Endometrium (tissue), 2 donors: ENCODE results near the gene RAET1E.
"Not testable (repeated sequence)": the region's sequence is repeated elsewhere in the genome, so short reads cannot be mapped to it uniquely, and the experiment has no call there.

Experiments
- FAIRE-seq: peaks from 2 replicates; lab custom pipeline; 2012; peaks lifted over from hg19 to GRCh38; lab: Jason Lieb, UNC
- donor health status: control.
- donor health status: control.

RAET1E gene, protein sequence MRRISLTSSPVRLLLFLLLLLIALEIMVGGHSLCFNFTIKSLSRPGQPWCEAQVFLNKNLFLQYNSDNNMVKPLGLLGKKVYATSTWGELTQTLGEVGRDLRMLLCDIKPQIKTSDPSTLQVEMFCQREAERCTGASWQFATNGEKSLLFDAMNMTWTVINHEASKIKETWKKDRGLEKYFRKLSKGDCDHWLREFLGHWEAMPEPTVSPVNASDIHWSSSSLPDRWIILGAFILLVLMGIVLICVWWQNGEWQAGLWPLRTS

DNA sequence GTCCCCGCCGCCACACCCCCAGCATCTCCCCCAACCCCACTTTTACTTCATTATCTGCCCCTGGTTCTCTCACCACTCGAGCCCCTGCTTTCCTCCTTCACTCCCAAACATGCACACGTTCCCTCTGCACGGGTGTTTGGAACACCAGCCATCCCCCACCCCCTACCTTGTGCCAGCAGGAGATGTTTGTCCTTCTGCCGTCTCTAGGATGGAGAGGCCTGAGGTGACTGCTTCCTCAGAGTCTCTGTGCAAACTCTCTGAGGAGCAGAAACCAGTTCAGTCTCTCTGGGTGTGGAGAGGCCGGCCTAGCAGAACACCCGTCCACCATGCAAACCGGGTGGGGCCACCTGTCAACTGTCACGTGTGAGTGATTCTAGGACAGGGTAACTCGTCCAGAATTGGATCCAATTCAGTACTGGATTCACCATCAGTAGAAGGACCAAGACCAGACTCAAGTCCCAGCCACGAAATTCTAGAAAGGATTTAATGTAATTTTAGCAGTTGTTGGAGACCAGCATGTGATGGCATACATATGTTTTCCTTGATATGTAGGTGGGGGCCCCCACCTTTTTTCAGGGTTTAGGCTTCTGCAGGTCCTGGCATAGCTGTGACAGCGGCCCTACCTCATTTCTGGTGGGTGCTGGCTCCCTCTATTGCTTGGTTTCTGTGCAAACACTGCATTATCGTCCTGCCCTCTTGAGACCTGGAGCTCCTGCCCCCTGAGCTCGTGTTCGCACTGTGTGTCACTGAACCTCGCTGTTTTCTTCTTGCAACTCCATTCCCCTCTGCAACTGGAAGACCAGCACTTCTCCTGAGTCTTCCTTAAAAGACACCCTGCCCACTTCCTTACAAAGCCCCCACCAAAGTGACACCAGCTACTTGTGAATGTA, at the start of gene RAET1E:
Gene RAET1E (minus strand): TSS at position 259 of the 890 bp plus-strand sequence. CDS start 7,212 bp downstream, outside the sequence.
- FAIRE-seq, result no peak

DNA sequence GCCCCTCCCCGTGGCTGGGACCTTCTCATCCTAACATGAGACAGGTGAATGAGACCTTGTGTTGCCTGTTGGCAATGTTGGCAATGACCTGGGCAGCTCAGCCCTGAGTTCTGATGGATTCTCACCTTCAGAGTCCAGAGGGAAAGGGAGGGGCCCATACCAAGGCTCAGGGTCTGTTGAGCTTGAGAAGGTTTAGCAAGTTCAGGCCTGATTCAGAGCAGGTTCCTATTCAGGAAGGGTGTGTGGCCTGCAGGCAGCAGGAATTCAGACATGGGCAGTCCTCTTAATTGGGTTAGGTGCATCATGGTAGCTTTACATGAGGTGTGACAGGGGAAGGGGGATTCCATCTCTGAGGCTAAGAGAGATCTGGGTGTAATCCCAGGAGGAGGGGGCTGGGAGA, 49.6 kb upstream of the RAET1E start:
- FAIRE-seq, result not testable (repeated sequence)

DNA sequence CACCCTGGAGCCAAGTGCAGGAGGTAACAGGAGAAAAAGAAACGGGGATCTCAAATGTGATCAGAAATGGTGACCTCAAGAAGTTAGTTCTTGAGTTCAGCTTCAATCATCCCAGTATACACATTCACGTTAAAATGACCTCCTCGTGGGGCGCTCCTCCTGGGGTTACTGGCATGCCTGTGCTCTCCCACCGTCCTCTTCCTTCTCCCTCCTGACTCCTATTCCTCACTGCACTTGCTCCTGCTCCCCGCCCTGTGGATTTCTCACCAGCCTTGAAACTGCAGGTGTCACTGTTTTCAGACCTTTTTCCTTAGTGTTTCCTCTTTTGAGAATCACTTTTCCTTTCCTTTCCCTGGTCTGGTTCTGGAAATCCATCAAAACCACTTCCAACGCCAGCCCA, 48.7 kb upstream of the RAET1E start:
- FAIRE-seq, result not testable (repeated sequence)

DNA sequence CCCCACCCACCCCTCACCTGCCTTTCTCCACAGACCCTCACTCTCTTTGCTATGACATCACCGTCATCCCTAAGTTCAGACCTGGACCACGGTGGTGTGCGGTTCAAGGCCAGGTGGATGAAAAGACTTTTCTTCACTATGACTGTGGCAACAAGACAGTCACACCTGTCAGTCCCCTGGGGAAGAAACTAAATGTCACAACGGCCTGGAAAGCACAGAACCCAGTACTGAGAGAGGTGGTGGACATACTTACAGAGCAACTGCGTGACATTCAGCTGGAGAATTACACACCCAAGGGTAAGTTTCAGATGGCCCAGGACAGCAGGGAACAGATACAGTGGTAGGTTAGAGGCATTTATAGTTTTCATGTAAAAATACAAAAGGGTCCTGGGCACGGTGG, 47.4 kb upstream of the RAET1E start:
- not testable (repeated sequence) for FAIRE-seq

DNA sequence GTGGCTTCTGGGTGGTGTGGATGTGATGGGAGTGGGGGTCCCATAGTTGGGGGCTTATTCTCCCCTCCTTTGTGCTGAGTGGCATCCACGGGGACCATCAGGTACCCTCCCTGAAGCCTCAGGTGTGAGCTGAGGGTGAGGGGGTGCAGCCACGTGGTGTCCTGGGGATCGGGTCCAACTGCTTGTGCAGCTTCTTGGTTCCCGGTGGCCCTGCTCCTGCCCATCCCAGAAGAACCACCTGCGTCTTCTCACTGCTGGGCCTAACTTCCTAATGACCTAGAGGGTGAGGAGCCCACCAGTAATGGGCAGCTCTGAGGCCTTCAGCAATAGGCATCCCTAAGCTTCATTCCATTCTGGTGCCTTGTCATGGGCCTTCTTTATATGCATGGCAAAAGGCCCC, 45.4 kb upstream of the RAET1E start:
- FAIRE-seq, result not testable (repeated sequence)

DNA sequence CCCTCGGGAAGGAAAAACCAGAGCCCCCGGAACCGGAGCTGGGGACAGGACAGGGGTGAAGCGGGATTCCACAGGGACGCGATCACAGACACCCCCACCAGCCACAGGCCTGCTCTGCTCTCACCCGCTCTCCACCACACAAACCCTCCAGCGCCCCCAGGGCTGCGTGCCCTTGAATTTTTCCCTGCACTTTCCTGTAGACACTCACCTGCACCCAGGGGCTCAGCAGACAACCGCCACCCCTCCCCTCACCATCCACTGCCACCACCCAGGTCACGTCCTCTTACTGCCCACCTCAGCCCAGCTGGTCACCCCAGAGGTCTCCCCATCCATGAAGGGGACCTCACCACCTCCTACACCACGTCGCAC, 44.5 kb upstream of the RAET1E start:
- FAIRE-seq, result no peak

DNA sequence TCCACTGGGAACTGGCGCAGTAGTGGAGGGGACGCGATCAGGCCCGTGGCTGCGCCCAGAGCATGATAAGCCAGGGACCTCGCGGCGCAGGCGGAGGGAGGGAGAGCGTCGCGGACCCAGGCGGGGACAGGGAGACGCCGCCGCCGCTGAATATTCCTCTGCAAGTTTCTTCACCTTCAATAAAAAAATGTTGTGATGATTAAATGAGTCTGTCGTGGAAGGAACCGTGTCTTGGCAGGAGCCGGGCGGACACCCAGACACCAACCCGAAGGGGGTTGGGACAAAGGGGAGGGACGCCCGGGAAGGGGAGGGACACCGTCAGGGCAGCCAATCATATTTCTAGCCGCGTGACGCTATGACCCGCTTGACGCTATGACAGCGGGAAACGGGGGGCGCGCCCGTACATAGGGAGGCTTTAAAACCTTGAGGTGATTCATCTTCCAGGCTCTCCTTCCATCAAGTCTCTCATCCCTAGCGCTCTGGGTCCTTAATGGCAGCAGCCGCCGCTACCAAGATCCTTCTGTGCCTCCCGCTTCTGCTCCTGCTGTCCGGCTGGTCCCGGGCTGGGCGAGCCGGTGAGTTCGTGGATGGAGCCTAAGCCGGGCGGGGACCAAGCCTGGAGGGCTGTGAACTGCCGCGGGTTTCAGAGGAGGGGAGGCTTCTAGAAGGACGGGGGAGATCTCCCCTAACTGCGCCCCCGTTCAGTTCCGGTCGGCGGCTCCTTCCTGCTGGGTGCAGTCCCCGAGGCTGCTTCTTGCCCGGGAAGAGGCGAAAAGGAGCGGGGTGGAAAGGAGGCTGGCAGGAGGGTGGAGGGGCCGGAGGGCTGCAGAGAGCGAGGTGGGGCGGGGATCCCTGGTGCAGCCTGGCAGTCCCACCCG, 43.9 kb upstream of the RAET1E start, which contains the start of gene ULBP2:
Gene ULBP2 (plus strand): TSS at position 432 of the 878 bp plus-strand sequence. CDS start 59 bp downstream, at position 491.
- no peak for FAIRE-seq

DNA sequence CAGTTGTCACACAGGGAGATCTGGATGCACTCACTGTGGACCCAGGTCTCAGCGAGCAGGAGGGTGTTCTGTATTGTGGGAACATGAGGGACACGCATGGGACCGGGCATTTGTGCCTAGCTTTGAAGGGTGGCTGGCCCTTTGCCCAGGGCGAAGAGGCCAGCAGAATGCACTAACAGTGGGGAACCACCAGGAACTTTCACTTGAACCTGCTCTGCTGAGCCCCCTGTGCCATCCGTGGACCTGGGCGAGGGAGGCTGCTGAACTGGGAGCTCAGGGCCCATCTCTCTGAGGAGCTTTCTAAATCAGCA, 42.7 kb upstream of the RAET1E start:
- no peak for FAIRE-seq

DNA sequence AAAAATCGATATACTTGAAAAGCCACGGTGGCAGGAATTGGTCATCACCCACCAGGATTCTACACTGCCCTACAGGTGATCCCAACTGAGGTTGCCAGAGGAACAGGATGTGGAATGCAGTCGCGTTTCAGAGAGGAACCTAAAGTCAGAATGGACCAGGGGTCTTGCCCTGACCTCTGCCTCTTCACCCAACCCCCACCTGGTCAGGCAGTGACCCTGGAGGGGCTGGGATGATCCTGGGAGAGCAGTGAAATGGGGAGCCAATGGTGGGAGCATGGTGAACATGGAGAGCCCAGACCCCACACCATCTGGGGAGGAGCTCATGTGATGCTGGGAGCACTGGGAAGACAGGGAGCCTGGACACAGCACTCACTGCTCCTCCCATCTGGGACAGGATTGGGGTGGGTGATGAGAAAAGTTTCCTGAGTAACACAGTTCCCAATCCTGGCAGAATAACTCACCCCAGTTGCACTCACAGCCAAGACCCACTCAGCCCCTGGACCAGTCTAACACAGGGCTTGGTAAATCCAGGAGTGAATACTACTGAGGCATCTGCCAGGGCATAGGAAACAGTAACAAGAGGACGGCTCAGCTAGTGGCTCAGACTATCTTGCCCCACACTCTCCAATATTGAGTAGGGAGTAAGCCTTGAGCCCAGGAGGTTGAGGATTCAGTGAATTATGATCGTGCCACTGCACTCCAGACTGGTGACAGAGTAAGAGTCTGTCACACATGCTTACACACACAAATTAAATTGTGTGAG, 42.2 kb upstream of the RAET1E start:
- FAIRE-seq, result no peak

DNA sequence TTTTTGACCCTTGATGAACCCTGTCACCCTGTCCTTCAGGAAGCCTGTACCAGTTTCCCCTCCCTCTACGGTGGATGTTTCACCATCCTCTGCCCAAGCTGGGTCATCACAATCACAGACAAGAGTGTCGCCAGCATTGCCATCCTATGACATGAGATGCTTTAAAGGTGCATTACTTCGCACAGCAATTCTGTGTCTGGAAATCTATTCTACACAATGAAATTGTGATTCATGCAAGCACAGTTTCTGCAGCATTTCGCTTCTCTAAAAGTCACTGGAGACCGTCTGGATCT, 41.4 kb upstream of the RAET1E start:
- FAIRE-seq, result no peak

DNA sequence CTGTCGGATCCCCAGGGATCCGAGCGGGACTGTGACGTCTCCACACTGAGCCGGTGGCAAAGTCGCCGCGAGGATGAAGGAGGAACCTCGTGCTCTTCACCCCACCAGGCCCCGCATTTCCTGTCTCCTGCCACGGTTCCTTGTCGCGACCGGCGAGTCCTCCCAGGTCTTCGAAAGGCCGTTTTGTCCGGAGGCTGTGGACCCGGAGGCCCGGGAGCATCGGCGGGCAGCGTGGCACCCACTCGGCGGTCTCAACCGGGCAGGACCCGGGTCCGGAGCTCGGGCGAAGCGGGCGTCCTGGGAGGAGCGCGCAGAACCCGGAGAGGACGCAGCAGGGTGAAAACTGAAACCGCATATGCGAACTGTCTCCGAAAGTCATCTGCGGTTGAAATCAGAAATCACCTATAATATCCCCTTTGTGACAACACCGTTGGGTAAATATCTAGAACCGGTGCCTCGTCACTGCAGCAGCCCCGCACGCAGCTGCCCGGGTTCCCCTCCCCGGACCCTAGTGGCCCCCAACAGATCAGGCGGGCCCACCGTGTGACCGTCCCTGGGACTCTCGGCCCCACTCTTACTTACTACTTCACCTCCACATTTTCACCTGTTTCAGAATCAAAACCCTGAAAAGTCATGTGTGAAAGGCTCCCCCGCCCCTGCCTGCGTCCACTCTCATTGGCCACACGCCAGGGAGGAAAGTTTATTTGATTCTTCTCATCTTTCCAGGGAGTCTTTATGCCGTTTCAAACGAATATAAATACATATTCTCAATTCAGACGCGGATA, 40.9 kb upstream of the RAET1E start:
- no peak for FAIRE-seq

DNA sequence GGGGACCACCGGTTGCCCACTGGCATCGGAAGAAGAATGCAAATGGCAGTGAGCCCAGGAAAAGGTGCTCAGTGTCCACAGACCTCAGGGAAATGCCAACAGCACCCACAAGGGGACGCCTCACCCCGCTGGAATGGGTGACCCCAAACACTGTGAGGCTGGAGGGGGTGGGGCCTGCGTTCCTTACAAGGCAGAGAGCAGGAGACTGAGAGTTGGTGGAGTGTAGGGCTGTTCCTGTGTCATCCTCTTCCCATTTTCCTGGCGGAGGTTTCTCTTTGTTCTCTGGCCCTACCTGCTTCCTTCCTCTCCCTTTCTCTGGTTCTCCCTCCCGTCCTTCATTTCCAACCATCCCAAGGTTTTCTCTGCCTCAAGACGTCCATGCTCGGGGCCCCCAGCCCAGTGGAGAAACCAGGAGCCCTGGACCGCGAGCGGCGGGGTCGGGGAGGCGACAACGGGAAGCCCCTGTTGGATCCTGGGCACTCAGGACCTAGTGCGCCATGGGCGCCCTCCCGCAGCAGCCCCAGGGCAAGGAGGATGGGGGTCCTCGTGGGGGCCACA, 40.2 kb upstream of the RAET1E start:
- not testable (repeated sequence) for FAIRE-seq

DNA sequence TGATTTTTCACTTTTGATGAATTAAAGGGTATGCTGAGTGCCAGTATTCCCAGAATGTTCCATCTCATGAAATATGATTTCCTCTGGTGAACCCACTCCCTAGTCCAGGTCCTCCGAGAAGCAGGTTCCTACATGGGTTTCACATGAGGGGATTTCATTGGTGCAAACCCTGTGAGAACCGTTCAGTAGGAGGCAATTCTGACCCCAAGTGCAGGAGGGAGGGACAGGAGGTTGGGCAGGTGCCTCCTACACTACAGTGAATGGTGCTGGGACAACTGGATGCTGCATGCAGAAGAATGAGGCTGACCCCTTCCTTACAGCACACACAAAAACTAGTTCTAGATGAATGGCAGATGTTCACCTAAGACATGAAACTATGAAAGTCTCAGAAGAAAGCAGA, 38.8 kb upstream of the RAET1E start:
- FAIRE-seq, result no peak

DNA sequence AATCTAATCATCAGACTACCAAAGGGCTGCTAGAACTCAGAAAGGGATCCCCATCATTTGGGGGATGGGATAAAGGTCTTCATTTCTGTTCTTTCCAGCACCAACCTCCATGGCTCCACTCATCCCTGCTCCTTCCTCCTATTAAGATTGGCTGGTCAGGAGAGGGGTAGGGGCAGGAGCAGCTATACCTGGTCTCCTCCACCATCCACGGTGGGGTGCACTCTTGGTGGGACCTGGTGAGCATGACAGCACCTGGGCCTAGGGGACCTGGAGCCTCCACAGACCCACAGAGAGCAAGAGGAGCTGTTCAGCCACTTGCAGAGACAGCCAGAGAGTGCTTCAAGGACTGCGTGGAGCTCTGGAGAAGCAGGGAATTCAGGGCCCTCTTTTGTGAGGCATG, 37.8 kb upstream of the RAET1E start:
- no peak for FAIRE-seq

DNA sequence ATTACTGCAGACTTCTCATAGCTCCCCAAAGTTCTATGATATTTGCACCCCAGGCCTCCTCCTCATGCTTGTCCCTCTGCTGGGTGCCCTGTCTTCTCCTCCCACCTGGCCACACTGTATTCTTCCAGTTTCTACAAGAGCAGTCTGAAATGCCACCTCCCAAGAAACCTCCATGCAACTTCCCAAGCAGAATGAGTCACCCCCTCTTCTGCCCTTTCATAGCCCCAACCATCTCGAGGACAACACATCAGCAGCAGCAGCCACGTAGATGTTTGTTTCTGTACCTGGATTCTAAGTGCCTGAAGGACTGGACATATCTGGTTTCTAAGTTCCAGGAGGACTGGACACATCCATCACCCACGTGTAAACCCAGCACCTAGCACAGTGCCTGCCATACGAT, 37.3 kb upstream of the RAET1E start:
- no peak for FAIRE-seq

DNA sequence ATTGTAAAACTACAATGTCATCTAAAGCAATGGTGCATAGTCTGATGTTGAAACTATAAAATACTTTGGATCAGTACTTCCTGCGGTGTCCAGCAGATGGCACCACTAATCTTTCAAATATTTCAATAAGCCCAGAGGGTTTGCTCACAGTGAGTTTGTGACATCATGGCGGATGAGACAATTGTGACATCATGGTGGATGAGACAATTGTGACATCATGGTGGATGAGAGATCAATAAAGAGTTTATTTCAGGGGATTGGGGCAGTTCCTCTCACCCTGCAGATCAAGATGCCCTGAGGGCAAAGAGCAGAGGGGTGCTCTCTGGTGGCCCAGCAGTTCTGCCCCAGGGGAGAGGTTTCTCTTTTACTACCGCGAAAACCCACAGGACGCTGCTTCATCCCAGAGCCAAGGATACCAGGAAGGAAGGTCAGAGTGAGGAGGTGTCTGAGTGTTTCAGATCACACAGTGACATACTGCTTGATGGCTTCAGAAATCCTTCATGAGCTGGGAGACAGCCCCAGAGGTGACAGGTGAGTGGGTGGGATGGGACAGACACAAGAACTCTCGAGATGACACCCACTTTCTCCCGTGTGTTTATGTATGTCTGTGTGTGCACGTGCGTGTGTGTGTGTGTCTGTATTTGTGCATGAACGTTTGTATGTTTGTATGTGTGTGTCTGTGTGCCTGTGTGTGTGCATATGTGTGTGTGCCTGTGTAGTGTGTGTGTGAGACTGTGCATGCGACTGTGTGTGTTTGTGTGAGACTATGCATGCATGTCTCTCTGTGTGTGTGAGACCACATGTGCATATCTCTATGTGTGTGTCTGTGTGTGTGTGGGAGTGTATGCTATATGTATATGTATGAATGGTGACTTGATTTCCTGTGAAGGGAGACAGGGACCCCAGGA, 36.6 kb upstream of the RAET1E start:
- FAIRE-seq, result peak; percentile 72

DNA sequence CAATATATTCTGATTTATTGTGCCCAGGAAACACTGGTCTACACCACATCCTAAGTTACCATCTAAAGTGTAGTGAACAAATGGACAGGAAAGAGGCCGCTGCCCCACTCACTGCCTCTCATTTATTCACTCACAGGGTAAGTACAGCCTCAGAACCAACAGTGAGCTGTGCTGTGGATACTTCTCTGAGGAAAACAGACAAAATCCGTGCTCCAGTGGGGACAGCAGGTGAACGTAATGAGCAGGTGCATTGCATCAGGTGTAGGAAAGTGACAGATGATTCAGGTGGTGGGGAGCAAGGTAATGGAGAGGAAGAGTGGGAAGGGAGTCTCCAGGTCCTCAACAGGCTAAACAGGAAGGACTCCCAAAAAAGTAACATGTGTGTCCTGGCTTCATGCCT, 35.5 kb upstream of the RAET1E start:
- FAIRE-seq, result no peak

DNA sequence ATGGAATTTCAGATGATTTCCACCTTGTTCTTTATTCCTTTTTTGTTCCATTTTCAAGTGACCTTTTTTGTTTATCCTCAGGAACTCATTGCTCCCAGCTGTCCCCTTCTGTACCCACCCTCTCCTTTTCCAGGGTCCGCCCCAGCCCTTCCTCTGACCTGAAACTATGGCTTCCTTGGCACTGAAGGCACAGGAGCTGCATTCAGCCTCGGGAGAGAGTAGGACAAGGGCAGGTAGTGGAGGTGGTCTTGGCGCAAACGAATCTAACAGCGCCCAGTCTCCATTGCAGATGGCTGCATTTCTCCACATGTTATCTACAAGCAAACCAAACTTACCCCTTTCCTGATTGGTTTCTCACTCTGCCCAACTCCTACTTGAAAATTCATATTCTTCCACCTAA, 35.1 kb upstream of the RAET1E start:
- FAIRE-seq, result no peak

DNA sequence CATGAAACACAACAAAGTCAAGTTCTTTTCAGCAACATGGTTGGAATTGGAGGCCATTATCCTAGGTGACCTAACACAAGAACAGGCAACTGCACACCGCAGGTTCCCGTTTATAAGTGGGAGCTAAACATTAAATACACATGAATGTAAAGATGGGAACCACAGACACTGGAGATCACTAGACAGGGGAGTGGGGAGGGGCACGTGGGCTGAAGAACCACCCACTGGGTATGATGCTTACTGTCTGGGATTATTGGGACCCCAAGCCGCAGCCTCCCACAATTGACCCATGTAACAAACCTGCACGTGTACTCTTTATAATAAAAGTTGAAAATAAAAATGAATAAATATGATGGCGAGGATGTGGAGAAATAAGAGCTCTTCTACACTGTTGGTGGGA, 33.6 kb upstream of the RAET1E start:
- FAIRE-seq, result no peak

DNA sequence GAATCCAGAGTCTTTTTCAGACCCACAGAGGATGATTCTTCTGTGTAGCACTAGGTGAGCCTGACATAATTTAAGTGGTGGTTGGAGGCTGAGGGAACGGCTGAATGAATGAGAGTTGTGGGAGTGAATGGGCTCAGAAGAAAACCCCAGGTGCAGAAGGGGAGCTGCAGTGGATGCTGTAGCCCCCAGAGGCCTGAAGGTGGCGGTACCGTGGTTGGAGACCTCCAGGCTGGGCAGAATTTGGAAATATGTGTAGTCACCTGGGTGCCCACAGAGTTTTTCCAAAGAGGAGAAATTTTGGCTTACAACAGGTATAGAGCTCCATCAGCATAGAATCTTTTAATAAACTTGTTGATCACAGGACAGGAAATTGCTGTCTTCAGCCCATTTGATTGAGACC, 31.5 kb upstream of the RAET1E start:
- FAIRE-seq, result no peak
